GM13976 (cell line): ENCODE measurements around the gene TLE6.
"Not testable (repeated sequence)": the region's sequence is repeated elsewhere in the genome, so short reads cannot be mapped to it uniquely, and the experiment has no call there.

Source experiments
- DNase-seq: peaks from one replicate; pipeline ENCODE4 v3.0.0; 2012; ENCODE audit warnings: low spot score
- in situ Hi-C: fragments of 300-500 bp; cut with MboI; formaldehyde crosslinking; loops from one replicate; pipeline ENCODE4 v1.12.0; 2022; ENCODE audit warnings: low sequenced_read_pairs, mixed read lengths, inconsistent platforms; ENCODE audit not compliant: unreplicated experiment
- TF ChIP-seq, protein P1 (sequence below): IDR thresholded peaks from 2 replicates; pipeline ENCODE4 v1.5.1; 2012; ENCODE audit warnings: borderline replicate concordance, mild to moderate bottlenecking; ENCODE audit not compliant: insufficient read depth; ENCODE audit errors: extremely low read depth, missing control alignments, control extremely low read depth

The TLE6 gene

DNA sequence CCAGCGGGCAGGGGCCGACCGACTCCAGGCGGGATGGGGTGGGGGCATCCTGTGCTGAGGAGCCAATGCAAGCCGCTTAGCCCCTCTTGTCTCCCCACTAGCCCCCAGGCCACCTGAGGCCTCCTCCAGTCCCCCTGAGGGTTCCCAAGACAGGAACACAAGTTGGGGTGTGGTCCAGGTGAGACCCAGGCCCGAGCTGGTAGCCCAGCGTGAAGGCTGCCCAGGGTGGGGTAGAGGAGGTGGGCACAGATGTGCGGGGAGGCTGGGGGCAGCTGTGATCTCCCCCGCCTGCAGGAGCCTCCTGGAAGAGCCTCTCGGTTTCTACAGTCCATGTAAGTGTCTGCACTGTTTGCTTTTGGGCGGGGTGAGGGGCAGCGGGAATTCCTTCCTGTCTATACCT lies 10.4 kb downstream of the TLE6 start:
- in situ Hi-C loops: no loop called here
- TF ChIP-seq, protein P1, sequence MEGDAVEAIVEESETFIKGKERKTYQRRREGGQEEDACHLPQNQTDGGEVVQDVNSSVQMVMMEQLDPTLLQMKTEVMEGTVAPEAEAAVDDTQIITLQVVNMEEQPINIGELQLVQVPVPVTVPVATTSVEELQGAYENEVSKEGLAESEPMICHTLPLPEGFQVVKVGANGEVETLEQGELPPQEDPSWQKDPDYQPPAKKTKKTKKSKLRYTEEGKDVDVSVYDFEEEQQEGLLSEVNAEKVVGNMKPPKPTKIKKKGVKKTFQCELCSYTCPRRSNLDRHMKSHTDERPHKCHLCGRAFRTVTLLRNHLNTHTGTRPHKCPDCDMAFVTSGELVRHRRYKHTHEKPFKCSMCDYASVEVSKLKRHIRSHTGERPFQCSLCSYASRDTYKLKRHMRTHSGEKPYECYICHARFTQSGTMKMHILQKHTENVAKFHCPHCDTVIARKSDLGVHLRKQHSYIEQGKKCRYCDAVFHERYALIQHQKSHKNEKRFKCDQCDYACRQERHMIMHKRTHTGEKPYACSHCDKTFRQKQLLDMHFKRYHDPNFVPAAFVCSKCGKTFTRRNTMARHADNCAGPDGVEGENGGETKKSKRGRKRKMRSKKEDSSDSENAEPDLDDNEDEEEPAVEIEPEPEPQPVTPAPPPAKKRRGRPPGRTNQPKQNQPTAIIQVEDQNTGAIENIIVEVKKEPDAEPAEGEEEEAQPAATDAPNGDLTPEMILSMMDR: no peak
- DNase-seq: no peak

- in situ Hi-C loops: no loop called here
- no peak for DNase-seq
- TF ChIP-seq, protein P1: no peak
Observed at GRCh38 chr19:2988568-2988967, 11.2 kb downstream of the TLE6 start.

DNA sequence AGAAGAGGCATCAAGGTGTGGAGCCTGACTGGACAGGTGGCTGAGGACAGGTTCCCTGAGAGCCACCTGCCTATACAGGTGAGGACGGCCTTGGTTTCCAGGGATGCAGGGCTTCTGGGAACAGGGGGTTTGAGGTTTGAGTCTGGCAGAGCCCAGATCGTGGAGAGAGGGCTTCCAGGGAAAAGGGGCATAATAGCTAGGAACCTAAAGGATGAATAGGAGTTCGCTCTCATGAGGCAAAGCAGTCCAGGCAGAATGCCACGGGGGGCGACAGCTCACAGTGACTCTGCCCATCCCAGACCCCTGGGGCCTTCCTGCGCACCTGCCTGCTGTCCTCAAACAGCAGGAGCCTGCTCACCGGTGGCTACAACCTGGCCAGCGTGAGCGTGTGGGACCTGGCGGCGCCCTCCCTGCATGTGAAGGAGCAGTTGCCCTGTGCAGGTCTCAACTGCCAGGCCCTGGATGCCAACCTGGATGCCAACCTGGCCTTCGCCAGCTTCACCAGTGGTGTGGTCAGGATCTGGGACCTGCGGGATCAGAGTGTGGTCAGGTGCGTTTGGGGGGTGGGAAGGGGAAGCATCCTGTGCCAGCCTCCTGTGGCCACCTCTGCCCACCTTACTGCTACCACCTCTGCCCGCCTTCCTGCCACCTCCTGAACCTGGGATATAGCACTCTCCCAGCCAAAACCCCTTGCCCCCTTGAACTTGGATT lies 12.0 kb downstream of the TLE6 start:
- TF ChIP-seq, protein P1: no peak
- in situ Hi-C loops: no loop called here
- DNase-seq: no peak

DNA sequence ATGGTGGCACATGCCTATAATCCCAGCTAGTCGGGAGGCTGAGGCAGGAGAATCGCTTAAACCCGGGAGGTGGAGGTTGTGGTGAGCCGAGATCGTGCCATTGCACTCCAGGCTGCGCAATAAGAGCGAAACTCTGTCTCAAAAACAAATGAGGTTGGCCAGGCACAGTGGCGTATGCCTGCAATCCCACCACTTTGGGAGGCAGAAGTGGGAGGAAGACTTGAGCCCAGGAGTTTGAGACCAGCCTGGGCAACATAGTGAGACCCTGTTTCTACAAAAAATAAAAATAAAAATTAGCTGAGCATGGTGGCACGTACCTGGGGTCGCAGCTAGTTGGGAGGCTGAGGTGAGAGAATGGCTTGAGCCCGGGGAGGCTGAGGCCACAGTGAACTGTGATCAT lies 15.0 kb downstream of the TLE6 start:
- in situ Hi-C loops, DNase-seq: not testable (repeated sequence)

DNA sequence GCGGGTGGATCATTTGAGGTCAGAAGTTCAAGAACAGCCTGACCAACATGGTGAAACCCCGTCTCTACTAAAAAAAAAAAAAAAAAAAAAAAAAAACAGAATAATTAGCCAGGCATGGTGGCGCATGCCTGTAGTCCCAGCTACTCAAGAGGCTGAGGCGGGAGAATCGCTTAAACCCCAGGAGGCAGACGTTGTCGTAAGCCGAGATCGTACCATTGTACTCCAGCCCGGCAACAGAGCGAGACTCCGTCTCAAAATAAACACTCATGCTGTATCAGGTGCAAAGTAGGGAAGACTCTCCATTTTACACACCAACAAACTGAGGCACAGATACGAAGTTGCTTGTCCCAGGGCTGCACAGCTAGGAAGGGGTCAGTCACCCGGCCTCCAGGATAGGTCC lies 15.6 kb downstream of the TLE6 start:
- TF ChIP-seq, protein P1: no peak
- no peak for DNase-seq
- in situ Hi-C loops: no loop called here

DNA sequence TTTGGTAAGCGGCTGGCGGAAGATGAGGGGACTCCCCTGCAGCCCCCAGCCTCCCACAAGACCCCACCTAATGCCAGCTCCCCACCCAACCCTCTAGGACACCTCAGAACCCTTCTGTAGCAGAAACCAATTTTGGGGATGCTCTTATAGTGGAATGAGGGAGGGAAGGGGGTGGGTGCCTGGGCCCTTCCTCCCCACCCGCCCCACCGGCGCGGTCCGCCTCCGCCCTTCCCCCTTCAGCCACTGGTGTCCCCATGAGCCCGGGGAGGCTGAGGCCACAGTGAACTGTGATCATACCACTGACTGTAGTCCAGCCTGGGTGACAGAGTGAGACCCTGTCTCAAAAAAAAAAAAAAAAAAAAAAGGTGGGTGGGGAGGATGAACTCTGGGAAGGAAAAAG lies 16.2 kb downstream of the TLE6 start:
- in situ Hi-C loops: no loop called here
- TF ChIP-seq, protein P1: no peak
- DNase-seq: no peak

DNA sequence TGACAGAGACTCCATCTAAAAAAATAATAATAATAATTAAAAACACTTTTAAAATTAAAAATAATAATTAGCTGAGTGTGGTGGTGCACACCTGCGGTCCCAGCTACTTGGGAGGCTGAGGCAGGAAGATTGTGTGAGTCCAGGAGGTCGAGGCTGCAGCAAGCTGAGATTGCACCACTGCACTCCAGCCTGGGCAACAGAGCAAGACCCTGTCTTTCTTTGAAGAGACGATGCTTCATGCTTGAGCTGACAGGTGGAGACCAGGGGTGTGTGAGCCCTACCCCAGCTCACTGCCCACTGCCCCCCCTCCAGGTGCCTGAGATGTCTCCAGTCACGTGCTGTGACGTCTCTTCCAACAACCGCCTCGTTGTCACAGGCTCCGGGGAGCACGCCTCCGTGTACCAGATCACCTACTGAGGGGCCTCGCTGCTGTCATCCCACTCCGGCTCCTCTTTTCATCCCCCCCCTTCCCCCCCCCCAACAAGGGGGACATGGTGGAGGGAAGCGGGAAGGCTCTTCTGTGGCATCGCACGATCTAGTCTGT lies 17.3 kb downstream of the TLE6 start:
- in situ Hi-C loops: no loop called here
- TF ChIP-seq, protein P1: no peak
- DNase-seq: no peak
